ENCODE measurements around the gene TMEM130. TPM values are rescaled to one million over a fixed set of nuclear protein-coding genes. Genes with fewer than 3 reads are reported as not detected.

The TMEM130 gene
- total and polyA plus RNA-seq, 9 of the 15 experiments (the other 6 are each of a cell fraction or from before 2014, with no cell fraction given), result 0.07 TPM; not detected in 8

DNA sequence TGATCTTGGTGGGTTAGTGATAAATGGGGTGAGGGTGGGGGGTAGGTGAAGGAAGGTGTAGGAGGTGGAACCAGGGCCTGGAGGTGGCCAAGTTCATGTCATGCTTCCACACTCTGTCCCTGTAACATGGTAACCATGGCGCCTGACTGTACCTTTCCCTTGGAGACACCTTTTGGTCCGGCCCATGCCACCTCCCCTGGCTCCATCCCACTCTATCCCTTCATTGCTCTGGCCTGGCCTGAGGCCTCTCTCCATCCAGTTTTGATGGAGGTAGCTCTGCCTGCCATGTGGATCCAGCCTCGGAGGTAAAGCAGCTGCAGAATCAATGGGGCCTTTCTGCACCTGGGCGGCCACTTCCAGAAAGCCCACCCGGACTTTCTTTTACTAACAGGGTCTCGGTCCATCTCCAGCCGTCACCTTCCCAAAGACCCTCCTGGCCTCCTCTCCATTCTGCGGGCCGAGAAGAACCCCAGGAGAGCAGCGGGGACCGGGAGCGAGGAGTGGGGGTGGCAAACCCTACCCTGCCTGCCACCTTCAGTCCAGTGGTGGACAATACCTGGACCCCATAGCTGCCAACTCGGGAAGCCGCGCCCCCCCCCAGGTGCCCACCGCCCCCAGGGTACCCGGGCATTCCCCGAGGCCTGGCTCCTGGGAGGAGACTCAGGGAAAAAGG, 8.0 kb upstream of the TMEM130 start:
- in situ Hi-C loops (cut with MboI), result no loop called here
- ChIA-PET POLR2A (interaction anchor here (0.5 to 0.6 kb wide), 3 partner anchors 12 to 306 kb away, joined by 3 to 5 read pairs (median 4); no protein-coding TSS in a partner anchor), CTCF (ENCODE audit: low intra/inter-chr PET ratio) (interaction anchor here (0.6 to 0.8 kb wide), 2 partner anchors 444 to 583 kb away, joined by 3 to 4 read pairs; no protein-coding TSS in a partner anchor)
- Histone ChIP-seq H3K27me3 (ENCODE audit: control insufficient read depth in 2 of 2, insufficient read depth in 2 of 2, low read length in 2 of 2) (no peaks in the 10 kb centered on the region), H3K27ac (ENCODE audit: extremely low read depth, low read depth, low read length) (peak overlapping the region; percentile 94; the same call in 1 of the 3 replicates), H3K9me3 (replicated peaks; ENCODE audit: control insufficient read depth, insufficient read depth, low read depth, low read length) (no peaks in the 10 kb centered on the region), H3K4me3 (peak overlapping the region; percentile 85), H3K79me2 (ENCODE audit: control insufficient read depth, insufficient read depth, low read length) (peaks cover 28% of the 10 kb centered on the region), H3K9ac (ENCODE audit: insufficient read depth in 1 of 2, low read depth in 2 of 2, low read length in 2 of 2) (peak overlapping the region; percentile 97 to 100; a peak in 3 of 4 replicates), H3K9me1 (ENCODE audit: control insufficient read depth, insufficient read depth, low read length) (peaks cover 4% of the 10 kb centered on the region), H2AFZ (ENCODE audit: low read depth, low read length) (peak overlapping the region; percentile 93), H3K4me1 (replicated peaks in 1 of 2; ENCODE audit: control insufficient read depth in 2 of 2, insufficient read depth in 2 of 2, low read length in 2 of 2) (peaks cover 3 to 32% of the 10 kb centered on the region in 2 experiments; a peak in 4 of 5 replicates), H3K36me3 (ENCODE audit: control insufficient read depth, insufficient read depth, low read length) (peaks cover 27% of the 10 kb centered on the region), H4K20me1 (replicated peaks; ENCODE audit: control insufficient read depth, insufficient read depth, low read length) (peaks cover 10% of the 10 kb centered on the region; the same call in 1 of the 2 replicates), H3K4me2 (ENCODE audit: insufficient read depth, low read length) (peak overlapping the region; percentile 88)
- intact Hi-C loops (cut with micrococcal nuclease), result no loop called here
- FAIRE-seq (no peak), DNase-seq (ENCODE audit: extremely low read depth in 1 of 4, low spot score in 3 of 4) (no peak), ATAC-seq (no peak)
- BruUV-seq (replicated peaks), result no TSS peak
- no peak for TF ChIP-seq GABPB1 (CRISPR knock-in tag; IDR thresholded peaks at IDR 0.05)
- TF ChIP-seq, protein P1, sequence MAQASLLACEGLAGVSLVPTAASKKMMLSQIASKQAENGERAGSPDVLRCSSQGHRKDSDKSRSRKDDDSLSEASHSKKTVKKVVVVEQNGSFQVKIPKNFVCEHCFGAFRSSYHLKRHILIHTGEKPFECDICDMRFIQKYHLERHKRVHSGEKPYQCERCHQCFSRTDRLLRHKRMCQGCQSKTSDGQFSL (CRISPR knock-in tag; IDR thresholded peaks at IDR 0.05), result peak; percentile 78
- TF ChIP-seq, protein P1 (tag; IDR thresholded peaks at IDR 0.05), result peak in 1 of 2 experiments; percentile 74; a peak in 1 of 4 replicates
- TF ChIP-seq THRAP3 (IDR thresholded peaks at IDR 0.05; ENCODE audit: borderline replicate concordance), result no peak
- TF ChIP-seq, protein P2, sequence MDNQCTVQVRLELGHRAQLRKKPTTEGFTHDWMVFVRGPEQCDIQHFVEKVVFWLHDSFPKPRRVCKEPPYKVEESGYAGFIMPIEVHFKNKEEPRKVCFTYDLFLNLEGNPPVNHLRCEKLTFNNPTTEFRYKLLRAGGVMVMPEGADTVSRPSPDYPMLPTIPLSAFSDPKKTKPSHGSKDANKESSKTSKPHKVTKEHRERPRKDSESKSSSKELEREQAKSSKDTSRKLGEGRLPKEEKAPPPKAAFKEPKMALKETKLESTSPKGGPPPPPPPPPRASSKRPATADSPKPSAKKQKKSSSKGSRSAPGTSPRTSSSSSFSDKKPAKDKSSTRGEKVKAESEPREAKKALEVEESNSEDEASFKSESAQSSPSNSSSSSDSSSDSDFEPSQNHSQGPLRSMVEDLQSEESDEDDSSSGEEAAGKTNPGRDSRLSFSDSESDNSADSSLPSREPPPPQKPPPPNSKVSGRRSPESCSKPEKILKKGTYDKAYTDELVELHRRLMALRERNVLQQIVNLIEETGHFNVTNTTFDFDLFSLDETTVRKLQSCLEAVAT (IDR thresholded peaks at IDR 0.05), result no peak
- TF ChIP-seq, protein P3, sequence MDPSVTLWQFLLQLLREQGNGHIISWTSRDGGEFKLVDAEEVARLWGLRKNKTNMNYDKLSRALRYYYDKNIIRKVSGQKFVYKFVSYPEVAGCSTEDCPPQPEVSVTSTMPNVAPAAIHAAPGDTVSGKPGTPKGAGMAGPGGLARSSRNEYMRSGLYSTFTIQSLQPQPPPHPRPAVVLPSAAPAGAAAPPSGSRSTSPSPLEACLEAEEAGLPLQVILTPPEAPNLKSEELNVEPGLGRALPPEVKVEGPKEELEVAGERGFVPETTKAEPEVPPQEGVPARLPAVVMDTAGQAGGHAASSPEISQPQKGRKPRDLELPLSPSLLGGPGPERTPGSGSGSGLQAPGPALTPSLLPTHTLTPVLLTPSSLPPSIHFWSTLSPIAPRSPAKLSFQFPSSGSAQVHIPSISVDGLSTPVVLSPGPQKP (CRISPR knock-in tag; IDR thresholded peaks at IDR 0.05), result no peak
- WGBS (ENCODE audit: insufficient coverage, low coverage, missing lambda C conversion rate), result 27% methylated on average over 18 of the region's 18 CpGs

Data from K562 (cell line).